CD4-positive, alpha-beta T cell treated with Interleukin-12 subunit alpha and Interleukin-12 subunit beta, for 1 hour (primary cell): ENCODE results near the gene ZC3HAV1.
"Not testable (repeated sequence)": the region's sequence is repeated elsewhere in the genome, so short reads cannot be mapped to it uniquely, and the experiment has no call there.

Source experiments
- DNase-seq: peaks from one replicate; pipeline ENCODE4 v3.0.0-alpha.2; 2020

Gene ZC3HAV1

DNA sequence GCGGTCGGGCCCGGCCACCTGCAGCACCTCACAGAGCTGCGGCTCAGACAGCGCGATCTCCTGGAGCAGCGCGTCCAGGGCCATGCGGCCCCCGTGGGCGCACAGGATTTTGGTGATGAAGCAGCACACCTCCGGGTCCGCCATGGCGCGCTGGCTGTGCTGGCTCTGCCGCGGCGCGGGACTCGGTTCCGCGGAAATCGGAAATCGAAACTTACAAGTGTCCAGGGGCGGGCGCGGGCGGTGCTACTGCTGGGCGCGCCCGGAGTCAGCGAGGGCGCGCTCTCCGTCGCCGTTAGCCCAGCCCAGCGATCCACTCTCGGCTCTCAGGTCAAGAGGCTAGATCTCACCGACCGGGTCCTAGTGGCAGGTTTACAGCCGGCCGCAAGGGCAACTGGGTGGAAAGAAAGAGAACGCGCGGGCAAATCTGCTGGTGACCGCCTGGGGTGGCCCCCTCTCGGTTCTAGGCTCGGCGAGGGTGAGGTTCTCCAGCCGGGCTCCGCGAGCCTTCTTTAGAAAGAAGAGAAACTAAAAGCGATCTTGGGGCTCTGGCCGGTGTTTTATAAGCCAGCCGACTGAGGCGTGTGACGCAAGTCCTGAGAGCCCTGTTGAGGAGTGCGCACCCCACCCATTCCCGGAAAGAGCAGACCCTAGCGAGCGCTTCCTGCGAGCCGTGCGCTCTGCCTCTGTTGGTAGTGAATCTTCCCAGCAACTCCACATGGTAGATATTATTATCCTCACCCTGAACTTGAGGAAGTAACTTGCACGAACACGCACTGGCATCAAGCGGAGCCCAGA is at the start of gene ZC3HAV1:
TSS of gene ZC3HAV1 (minus strand) at position 533 of the 795 bp plus-strand sequence. CDS start at position 144, 389 bp downstream.
- DNase-seq = peak; percentile 94

DNA sequence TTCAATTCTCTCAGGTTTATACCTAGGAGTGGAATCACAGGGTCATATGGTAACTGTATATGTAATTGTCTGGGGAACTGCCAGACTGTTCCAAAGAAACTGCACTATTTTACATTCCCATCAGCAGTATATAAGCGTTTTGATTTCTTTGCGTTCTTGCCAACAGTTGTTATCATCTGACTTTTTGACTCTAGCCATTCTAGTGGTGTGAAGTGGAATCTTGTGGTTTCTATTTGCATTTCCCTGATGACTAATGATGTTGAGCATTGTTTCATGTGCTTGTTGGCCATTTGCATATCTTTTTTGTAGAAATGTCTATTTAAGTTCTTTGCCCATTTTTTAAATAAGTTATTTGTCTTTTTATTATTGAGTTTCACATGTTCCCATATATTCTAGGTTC is 44.3 kb upstream of the ZC3HAV1 start:
- no peak for DNase-seq

DNA sequence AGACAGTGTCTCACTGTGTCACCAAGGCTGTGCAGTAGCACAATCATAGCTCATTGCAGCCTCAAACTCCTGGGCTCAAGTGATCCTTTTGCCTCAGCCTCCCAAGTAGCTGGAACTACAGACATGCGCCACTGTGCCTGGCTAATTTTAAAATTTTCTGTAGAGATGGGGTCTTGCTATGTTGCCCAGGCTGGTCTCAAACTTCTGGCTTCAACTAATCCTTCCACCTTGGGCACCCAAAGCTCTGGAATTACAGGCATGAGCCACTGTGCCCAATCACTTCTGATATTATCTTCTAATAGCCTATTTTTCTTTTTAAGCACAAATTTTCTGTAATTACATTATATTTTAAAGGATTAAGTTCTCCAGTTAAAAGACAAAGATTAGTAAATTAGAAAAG is 42.6 kb upstream of the ZC3HAV1 start:
- DNase-seq = no peak

DNA sequence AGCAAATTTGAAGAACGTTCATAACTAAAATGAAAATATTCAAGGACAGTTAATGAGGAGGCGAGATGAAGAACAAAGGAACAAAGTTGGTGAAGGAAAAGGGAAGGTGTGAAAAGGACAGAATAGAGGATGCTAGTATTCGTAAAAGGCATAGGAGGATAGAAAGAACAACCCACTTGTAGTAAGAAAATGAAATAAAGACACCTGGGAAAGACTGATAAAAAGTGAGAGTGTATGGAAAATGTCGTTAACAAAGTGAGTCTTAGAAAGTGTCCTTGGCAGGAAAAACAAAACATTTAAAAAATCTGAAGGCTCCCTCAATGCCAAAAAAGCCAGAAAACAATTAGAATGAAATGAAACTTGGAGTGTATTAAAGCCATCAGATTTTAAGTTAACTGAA is 29.6 kb upstream of the ZC3HAV1 start:
- no peak for DNase-seq

DNA sequence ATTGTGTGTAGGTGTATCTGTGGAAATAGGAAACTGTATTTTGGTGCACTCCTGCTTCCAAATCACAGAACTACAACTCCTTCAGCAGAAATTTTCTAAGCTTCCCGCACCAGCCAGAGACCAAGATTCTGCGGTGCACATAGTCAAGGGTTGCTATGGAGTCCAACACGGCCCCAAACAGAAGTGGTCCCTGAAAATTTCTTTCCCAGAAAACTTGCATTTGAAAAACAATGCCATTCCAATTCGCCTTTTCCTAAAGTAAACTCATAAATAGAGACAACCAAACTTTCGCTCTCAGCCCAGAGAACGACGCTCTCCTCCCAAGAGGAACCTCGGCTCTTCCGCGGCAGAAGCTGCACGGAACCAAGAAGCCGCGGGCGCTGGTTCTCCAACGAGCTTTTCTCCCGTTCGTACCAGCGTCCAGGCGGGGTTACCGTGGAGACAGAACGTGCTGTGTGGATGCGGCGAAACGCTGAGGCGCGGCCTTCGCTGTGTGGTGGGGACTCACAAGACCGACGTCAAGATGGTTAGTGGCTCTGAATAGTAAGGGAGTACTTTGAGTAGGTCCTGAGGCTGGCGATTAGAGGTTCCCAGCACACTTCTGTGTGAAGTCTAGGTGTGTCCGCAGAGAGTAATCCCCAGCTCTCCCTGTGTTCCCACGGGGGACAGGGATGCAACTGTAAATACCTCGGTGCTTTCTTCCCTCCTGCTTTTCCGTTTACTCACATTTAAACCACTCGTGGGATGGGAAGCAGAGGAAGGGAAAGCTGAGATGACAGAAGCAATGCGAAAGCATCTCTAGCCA is 24.0 kb upstream of the ZC3HAV1 start:
- peak; percentile 89 for DNase-seq

DNA sequence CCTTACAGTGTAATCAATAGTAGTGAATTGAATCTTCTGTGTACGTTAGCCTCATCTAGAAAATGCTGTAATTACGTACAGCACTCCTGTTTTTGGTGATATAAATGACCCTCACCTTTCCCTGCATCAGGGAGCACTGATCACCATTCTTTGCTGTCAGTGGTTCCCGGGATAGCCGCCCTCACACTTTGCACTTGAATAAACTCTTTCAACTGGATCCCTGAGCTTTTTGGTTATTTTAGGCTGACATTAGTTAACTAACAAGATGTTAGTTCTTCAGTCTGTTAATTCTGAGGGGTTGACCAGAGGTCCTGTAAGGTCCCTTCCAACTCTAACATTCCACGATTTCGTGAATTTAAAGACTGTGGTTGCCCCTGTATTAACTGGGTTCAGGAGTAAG is 23.4 kb upstream of the ZC3HAV1 start:
- DNase-seq = no peak

DNA sequence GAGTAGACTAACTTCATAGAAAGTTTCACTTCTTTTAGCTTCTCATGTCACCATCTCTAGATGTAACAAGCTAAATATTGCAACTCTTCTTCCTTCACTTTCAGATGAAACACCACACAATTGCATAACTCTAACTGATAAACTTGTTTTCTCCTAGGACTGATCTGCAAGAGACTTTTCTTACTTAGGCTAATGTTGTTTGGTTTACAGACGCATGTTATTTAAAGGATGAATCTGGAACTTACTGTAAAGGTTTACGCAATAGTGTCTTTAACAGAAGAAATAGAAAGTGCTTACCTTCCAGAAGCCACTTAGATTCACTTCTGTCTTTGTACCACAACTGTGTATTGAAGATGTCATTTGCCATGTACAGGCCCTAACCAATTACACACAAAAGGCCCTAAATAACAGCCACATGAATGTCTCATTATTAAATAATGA is 22.1 kb upstream of the ZC3HAV1 start:
- no peak for DNase-seq

DNA sequence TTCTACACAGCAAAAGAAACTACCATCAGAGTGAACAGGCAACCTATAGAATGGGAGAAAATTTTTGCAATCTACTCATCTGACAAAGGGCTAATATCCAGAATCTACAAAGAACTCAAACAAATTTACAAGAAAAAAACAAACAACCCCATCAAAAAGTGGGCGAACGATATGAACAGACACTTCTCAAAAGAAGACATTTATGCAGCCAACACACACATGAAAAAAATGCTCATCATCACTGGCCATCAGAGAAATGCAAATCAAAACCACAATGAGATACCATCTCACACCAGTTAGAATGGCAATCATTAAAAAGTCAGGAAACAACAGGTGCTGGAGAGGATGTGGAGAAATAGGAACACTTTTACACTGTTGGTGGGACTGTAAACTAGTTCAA is 20.3 kb upstream of the ZC3HAV1 start:
- DNase-seq = not testable (repeated sequence)

DNA sequence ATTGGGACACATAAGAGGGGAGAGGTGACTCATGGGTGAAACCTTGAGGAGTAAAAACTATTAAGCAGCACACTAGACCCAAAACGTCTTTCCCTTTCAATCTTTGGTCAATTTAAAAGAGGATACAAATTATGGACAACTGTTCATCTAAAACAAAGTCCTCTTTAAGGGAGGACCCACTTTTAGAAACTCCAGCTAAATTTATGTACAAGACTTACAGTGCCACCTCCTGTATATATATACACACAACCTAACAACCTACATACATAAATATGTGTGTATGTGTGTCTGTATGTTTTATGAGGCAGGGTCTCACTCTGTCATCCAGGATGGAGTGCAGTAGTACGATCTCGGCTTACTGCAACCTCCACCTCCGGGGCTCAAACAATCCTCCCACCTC is 18.1 kb upstream of the ZC3HAV1 start:
- peak; percentile 31 for DNase-seq

DNA sequence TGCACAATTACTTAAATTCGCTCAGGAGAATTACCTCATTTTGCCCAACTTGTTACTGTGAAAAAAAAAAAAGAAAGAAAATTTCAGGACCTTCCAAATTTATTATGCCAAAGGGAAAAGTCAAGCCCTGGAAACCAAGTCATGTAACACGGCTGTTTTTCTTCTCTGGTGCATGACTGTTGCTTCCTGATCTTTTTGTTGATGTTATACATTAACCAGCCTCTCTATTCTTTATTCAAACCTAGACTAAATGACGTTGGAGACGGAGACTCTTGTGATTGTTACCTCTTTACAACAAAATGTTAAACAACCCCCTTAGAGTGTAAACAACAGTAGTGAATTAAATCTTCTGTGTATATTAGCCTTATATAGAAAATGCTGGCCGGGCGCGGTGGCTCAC is 16.1 kb upstream of the ZC3HAV1 start:
- no peak for DNase-seq

DNA sequence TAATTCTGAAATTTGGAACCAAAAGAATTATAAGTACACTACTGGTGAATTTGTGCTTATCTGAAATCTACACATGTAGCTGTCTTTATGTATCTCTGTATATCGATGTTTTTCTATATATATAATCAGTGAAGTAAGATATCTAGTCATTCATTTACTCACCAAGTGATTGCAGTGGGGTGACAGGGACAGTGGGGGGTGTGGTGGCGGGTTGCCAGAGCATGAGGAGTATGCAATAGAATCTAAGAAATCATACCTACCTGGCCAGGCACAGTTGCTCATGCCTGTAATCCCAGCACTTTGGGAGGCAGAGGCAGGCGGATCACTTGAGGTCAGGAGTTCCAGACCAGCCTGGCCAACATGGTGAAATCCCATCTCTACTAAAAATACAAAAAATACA is 15.5 kb upstream of the ZC3HAV1 start:
- DNase-seq = not testable (repeated sequence)

DNA sequence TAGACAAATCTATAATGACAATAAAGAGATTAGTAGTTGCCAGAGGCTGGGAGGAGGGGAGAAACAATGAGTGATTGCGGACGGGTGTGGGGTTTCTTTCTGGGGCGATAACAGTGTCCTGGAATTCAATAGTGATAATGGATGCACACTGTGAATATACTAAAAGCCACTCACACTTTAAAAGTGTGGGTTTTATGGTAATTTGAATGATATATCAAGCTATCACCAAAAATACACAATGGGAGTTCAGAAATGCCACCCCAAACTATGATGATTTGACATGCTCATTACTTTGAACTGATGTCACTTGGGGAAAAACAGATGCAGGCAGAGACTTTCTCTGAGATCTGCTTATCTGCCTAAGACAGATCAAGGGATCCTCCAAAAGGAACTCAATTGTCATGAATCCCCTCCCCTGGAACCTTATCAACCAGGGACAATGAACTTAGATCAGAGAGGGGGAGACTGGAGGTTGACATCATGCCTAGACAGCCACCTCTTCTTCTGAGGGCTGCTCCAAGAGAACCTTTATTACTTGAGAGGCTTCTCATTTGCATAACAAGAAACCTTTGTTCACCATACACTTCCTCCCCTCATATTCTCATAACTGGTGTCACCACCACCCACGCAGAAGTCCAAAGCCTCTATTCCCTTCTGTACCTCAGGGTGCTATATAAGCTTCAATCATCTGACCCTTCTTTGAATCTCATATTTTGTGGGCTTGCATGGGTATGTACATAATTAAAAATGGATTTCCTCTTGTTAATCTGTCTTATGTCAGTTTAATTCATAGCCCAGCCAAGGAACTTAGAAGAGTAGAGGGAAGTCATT is 14.8 kb upstream of the ZC3HAV1 start:
- no peak for DNase-seq

DNA sequence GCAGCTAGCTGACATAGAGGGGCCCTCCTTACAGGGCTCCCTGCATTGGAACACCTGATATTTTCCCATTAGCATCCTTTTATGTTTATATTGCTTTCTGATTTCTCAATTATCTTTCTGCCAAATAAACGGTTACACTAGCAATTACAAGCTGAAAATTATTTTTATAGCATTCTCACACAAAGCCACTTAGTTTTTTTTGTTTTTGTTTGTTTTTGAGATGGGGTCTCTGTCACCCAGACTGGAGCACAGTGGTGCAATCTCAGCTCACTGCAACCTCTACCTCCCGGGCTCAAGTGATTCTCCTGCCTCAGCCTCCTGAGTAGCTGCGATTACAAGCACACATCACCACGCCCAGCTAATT is 9.9 kb upstream of the ZC3HAV1 start:
- no peak for DNase-seq

DNA sequence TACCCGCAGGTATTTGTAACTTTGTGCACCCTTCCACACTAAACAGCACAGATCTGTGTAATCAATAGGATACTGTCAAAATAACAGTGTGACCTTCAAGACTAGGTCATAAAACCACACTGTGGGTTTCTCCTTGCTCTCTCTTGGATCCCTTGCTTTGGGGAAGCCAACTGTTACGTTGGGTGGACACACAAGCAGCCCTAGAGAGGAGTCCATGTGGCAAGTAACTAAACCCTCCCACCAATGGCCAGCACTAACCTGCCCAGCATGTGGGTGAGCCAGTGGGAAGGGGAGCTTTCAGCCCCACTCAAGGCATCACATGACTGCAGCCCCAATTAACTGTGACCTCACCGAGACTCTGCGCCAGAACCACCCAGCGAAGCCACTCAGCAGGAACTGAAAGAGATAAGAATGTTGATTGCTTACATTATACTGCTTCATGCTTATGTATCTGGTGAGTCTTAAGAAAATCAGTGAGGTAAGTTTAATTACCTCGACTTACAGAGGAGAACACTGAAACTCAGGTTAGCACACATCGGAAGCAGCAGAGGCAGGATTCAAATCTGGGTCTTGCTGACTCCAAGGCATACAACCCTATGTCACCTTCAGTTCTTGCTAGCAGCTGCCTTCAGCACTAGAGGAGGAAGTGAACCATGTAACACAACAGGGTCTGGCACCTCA is 9.4 kb upstream of the ZC3HAV1 start:
- DNase-seq = no peak

DNA sequence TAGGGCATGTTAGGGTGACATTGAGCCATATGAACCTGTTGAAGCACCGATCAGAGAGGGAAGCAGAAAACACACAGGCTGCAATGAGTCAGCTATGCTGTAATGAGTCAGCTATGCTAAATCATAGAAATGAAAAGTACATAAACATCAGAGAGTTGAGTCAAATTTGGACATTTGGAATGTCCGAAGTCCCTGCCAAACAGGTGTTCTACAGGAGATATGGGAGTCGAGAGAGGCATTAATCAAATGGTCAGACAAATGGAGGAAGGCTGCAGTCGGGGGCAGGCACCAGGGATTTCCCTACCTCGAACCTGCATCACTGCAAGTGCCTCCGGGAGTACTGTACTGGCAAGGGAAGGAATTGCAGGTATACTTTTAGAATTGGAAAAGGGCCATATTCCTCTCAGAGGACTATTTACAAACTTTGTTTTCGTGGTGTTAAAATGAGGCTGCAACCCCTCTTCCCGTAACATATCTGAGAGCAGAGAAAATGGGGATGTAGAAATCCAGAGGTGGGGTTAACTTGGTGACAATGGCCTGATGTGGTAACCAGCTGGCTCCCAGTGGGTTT is 8.8 kb upstream of the ZC3HAV1 start:
- no peak for DNase-seq

DNA sequence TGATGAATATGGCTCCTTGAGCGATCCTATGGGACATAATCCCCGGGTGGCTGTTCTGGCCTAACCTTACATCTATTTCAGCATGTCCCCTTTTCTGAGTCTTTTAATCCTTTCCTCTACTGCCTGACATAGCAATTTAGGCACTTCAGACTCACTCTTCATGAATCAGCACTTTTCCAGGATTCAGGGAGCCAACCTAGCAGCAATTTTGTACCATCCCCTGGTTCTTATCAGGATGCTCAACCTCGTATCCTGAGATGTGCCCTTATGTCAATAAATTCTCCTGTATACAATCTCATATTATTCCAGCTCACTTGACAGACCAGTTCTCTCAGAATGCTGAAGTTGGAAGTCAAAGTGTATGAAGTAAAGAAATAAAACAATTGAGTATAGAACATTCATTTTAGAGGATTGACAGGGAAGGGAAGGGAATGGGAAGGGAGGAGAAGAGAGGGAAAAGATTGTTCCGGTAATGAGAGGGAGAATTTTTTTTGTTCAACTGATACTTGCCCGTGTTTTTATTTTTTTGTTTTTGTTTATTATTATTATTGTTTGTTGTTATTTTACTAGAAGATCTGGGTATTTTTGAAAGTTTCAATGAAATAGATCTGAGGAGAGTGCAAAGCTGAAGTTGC is 8.2 kb upstream of the ZC3HAV1 start:
- DNase-seq = no peak

DNA sequence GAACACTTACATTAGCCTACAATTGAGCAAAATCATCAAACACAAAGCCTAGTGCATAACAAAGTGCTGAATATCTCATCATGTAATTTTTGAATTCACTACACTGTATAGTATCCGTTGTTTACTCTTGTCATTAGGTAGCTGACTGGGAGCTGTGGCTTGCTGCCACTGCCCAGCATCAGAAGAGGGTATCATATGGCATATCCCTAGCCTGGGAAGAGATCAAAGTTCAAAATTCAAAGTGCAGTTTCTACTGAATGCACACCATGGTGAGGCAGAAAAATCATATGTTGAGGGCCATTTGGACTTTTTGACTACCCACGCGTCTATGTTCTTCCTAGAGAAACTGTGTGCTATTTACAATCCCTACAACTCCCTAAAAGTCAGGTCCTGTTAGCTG is 7.5 kb upstream of the ZC3HAV1 start:
- no peak for DNase-seq

DNA sequence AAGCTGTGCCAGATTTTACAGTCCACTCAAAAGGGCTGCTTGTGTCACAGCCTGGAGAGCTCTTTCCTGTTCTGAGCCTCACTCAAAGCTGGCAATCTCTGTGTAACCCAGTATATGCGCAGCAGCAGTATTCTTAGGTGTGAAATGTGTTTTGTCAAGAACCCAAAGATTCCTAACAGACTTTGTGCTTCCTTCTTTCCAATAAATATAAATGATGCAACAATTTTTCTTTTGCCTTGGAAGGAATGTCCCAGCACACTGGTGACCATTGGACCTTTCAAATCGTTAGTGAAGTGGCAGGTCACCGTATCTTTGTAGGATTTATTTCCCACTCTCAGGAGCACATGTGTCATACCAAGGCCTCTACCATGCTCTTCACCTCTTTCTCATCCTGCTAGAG is 5.6 kb upstream of the ZC3HAV1 start:
- DNase-seq = no peak

DNA sequence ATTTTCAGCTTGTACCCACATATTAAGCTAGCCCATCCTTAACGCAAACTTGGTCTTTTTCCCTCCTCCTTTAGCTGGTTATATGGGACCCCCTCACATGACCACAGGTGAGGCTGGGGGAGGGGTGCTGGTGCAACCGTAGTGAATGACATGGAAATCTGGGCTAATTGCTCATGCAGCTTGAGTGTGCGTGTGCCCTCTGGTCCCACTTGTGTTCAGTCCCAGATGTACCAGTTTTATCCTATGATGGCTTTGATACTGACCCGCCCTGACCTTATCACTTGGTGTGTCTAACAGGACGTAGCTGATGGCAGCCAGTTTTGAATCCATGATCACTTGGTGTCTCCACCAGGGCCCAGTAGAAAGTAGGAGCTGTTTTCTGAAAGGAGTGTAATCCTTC is 5.1 kb upstream of the ZC3HAV1 start:
- no peak for DNase-seq

DNA sequence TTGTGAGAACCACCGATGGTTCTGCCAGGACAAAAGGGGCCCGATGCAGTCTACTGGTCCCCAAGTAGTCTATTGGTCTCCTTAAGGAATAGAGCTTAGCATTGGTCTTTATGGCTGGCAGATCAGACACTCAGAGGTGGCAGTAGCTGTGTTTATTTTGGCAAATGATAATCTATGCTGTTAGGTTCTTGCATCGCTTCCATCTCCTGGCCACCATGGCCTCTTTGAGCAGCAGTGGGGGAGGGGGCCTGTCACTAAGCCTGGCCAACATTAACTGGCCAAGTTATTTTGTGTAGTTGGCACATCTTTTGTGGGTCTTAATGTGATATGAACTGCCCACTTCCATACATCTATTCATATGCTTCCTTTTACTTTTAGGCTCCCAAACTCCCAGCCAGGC is 4.5 kb upstream of the ZC3HAV1 start:
- DNase-seq = no peak

DNA sequence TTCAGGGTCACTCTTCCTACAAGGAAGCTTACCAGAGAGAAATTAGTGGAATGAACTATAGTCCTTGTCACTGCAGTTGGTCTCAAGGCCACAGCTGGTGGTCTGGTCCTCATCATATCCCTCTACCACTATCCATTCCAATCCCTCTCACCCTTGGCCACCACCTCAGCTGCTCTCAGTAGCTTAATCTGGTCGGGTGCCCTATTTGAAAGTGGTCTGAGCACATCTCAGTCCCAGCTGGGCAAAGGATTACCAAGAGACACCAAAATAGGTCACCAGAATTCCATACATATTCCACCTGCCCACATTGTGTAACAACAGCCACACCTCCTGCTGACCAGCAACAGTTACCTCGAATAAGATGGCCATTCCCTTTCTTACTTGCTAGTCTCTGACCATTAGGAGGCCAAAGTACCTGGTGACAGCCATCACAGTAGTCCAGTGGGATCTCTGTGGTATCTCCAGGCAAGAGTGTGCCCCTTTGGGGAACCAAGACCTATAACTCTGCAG is 3.3 kb upstream of the ZC3HAV1 start:
- no peak for DNase-seq

DNA sequence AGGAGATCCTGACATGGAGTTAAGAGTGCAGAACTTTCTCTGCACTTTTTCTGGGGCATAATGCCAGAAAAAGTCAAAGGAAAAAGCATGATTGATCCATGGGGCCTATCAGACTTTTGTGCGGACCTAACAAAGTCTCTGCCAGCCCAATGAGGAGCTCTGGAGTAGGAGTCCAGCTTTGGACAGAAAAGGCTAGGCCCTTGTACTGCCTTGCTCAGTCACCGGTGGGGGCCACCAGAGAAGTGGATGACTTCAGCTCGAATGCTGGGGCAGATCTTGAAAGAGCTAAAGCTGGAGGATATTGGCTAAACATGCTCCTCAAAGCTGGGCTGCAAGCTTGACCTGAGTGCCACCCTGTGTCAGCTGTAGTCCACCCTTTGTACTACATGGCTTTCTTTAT is 2.8 kb upstream of the ZC3HAV1 start:
- peak; percentile 6 for DNase-seq
